ENCODE measurements around the gene TRIM54.

Gene TRIM54

DNA sequence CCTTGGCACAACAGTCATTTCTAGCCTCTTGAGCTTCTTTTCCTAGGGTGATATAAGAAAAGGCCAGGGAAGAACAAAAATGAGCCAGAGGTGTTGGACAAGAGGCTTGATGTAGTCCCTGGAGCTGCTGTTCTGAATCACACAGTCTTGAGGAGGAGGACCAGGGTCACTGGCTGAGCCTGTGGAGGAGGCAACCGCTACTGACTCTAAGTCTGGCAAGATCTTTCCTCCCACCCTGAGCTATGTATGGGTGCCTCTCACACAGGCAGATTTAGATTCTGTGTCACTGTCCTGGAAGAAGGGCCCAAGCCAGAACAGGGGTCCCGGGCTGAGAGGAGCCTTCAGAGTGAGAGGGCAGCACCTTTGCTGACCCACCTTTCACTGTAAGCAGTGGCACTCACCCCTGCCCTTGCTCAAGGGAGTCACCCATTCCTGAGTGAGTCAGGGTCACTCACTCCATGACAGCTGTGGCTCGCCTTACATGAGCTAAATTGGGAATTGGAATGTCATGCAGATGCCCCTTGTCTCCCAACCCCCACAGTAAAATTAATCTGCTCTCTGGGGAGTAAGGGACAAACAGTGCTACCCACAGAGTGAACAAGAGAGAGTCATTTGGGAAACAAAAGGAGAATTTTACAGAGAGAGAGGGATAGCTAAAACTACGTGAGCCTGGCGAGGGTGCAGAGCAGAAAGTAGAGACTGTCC, at the start of gene TRIM54:
Gene TRIM54, plus strand, starts transcription at position 575 of the 705 bp plus-strand sequence. CDS start 303 bp downstream, outside the sequence.
- DNase-seq = no peak

DNA sequence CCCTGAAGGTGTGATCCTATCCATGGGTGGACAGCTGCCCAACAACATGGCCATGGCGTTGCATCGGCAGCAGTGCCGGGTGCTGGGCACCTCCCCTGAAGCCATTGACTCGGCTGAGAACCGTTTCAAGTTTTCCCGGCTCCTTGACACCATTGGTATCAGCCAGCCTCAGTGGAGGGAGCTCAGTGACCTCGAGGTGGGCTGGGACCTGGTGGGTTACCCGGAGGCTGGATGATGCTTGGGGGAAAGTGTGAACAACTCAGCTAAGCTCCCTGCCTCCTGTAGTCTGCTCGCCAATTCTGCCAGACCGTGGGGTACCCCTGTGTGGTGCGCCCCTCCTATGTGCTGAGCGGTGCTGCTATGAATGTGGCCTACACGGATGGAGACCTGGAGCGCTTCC, 48.9 kb upstream of the TRIM54 start:
- no peak for DNase-seq

DNA sequence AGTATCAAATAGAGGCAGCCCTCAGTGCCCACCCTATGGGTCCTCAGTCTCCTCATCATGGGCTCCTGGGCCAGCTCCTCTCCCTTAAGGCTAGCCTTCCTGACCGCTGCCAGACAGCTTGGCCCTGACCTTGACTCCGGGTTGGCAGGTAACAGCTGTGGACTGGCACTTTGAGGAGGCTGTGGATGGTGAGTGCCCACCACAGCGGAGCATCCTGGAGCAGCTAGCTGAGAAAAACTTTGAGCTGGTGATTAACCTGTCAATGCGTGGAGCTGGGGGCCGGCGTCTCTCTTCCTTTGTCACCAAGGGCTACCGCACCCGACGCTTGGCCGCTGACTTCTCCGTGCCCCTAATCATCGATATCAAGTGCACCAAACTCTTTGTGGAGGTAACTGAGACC, 46.1 kb upstream of the TRIM54 start:
- no peak for DNase-seq

DNA sequence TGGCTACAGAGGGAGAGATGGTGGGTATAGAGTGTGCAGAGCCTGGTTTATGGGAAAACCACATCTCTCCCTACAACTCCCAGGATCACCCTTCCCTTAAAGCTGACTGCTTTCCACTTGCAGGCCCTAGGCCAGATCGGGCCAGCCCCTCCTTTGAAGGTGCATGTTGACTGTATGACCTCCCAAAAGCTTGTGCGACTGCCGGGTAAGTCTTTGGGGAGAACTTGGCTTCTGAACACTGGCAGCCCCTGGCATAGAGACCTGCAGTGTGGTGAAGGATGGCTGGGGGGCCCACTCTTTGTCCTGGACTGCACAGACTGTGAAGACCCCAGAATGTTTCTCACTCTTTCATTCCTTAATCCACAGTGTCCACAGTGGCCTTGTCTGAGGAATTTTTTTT, 45.6 kb upstream of the TRIM54 start:
- DNase-seq = no peak

DNA sequence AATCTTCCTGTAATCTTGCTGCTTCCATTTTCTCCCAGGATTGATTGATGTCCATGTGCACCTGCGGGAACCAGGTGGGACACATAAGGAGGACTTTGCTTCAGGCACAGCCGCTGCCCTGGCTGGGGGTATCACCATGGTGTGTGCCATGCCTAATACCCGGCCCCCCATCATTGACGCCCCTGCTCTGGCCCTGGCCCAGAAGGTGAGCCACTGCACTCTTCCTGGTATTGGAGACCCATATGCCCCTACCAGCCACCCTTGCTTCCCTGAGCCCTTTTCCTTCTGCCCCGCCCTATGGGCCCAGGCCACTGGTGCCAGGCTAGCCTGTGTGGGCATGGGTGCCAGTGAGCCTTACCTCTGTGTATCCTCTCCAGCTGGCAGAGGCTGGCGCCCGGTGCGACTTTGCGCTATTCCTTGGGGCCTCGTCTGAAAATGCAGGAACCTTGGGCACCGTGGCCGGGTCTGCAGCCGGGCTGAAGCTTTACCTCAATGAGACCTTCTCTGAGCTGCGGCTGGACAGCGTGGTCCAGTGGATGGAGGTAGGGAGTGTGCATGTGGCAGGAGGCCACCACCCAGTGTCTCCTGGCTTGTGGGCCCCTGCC, 44.8 kb upstream of the TRIM54 start:
- DNase-seq = no peak

- no peak for DNase-seq
Observed at GRCh38 chr2:27238976-27239375, 43.3 kb upstream of the TRIM54 start.

DNA sequence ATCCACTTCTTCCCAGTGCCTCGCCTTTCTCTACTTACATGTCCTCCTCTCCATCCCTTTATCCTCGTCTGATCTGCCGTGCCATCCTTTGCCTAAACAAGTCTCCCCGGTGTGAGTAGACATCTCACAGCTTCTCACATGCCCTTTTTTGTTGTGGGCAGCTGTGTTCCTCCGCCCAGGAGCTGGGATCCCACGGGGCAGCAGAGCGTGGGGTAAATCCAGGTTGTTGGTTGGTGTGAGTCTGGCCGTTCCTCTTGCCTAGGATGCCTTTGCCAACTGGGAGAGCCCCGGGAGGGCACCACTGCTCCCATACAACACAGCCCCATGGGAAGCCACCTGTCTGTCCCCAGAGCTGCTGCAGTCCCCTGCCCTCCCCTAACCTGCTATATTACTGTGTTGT, 41.8 kb upstream of the TRIM54 start:
- DNase-seq = no peak

GRCh38 chr2:27241761-27242613, 40.2 kb upstream of the TRIM54 start:
- DNase-seq = no peak

GRCh38 chr2:27242614-27242951, 39.6 kb upstream of the TRIM54 start:
- no peak for DNase-seq

DNA sequence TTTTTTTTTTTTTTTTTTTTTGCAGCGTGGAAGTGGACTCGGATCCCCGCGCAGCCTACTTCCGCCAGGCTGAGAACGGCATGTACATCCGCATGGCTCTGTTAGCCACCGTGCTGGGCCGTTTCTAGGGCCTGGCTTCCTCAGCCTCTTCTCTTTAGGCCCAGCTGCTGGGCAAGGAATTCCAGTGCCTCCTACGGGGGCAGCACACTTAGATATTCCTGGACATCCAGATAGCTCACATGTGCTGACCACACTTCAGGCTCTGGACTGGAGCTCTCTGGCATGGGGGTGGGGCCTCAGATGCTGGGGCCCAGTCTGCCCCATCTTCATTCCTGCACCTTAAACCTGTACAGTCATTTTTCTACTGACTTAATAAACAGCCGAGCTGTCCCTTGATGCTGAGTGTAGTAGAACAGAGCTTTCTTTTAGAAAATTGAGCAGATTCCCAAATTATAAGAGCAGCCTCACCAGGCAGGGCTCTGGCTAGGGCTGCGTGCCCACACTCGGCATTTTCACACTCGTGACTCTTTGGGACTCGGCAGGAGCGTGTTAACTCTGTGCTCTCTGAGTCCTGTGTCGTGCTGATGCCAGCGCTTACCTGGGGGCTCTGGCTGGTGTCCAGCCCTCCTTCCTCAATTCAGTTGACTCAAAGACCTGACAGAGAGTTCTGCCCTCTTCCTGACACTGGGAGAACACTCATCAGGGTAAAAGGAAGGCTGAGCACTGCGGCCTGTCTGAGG, 38.7 kb upstream of the TRIM54 start:
- no peak for DNase-seq

- no peak for DNase-seq
Observed at GRCh38 chr2:27245116-27245515, 37.1 kb upstream of the TRIM54 start.

GRCh38 chr2:27245626-27246025, 36.6 kb upstream of the TRIM54 start:
- no peak for DNase-seq

- DNase-seq = no peak
Observed at GRCh38 chr2:27247893-27248292, 34.3 kb upstream of the TRIM54 start.

DNA sequence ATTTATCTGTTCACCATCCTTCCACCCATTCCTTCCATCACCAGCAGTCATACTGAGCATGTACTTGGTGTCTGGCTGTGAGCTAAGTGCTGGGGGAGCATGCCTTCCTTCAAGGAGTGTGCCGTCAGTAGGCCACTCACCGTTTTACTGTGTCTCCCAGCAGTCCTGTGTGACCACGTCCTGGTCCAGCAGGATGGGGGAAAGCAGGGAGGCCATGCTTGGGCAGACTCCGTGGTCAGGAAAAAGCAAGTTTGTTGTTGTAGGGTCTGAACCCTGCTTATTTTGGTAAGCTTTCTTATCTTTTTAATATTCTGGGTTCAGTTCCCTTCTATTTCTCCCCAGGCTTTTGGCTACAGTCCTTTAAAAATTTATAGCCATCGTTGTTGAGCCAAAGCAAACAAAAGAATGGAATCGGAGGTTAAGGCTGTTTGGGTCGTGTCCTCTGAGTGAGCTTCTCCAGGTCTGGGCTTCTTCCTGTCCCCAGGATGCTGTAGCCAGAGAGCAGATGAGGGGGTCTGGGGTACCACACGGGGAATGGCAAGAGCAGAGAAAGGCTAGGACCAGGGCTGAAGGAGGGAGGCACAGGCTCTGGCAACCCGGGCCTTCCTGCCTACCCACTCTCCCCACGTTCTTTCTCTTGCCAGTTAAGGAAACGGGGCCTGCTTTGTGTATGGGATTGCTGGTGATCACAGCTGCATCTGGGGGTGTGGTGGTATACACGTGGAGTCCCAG, 32.9 kb upstream of the TRIM54 start:
- no peak for DNase-seq

GRCh38 chr2:27249891-27250651, 32.2 kb upstream of the TRIM54 start:
- DNase-seq = peak; percentile 31

DNA sequence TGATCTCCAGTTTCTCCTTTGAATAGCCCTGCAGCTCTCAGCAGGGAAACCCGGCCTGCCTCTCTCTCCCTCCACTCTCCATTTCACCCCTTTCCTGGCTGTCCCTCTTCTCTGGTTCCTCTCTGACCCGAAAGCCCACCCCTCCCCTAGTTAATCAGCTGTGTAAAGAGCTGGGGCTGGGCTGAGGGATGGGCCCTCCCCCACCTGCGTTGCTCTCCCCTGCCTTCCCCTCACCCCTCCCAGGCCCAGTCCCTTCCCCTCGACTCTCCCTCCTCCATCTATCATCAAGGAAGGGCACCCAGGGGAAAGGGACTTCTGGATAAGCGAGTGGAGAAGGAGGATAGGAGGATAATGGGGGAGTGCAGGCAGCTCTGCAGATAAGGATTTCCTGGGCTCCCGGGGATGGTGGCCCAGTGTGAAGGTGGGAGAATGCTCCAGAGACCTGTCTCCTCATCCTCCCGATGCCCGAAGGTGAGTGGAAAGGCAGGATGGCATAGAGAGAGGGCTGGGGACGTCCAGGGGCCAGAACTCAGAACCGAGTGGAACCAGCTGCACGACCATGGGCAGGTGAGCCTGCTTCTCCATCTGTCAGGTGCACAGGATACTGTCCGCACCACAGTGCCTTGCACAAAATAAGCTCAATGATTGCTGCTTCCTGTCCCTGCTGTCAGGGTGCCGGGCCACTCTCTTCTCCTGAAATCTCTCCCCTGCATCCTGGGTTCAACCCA, 31.4 kb upstream of the TRIM54 start:
- DNase-seq = no peak

GRCh38 chr2:27251766-27252165, 30.5 kb upstream of the TRIM54 start:
- DNase-seq = no peak

DNA sequence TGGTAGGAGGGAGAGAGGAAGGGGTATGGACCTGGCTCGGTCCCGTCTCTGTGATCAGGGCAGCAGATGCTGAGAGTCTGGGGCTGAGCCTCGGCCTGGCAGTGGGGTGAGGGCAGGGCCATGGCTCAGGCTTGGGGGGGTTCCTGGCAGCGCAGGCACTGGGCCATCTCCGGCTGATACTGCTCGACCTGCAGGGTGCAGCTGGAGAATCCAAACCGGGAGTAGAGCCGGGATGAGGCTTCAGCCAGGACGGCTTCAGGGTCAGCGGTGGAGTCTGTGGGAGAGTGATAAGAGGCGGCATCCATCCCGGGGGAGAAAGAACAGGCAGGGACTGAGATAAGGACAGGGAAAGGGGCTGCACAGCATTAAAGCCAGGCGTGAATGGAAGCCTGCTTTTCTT, 27.0 kb upstream of the TRIM54 start:
- no peak for DNase-seq

GRCh38 chr2:27255660-27256059, 26.6 kb upstream of the TRIM54 start:
- DNase-seq = no peak

GRCh38 chr2:27256855-27257454, 25.3 kb upstream of the TRIM54 start:
- no peak for DNase-seq

DNA sequence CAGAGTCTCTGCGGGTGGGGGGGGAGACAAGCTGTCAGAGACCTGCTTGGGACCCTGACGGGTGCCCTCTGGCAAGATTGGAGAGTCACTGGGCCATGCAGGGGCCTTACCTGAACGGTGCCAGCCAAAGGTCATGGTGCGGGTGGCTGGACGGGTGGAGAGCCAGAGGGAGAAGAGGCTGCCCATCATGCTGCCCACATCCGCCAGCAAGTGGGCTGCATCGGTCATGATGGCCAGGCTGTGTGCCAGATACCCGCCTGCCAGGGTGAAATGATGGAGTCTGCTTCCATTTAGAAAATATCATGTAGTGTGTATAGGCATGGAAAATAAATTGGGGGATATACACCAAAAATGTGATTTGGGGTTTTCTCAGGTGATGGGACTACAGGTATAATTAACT, 24.2 kb upstream of the TRIM54 start:
- DNase-seq = no peak

Data from CD4-positive, alpha-beta T cell treated with Interleukin-4 for 4 hours (primary cell).